Stimulated activated CD4-positive, alpha-beta T cell treated with anti-CD3 and anti-CD28 coated beads, Interleukin-15, amount 100 ng/mL, for 24 hours (primary cell): ENCODE results near the gene NRTN.

Source experiments
- DNase-seq: peaks from one replicate; pipeline ENCODE4 v3.0.0-alpha.2; 2020

Gene NRTN

GRCh38 chr19:5817218-5817617 is 12.4 kb downstream of the NRTN start:
- no peak for DNase-seq

GRCh38 chr19:5818594-5818993 is 13.7 kb downstream of the NRTN start:
- no peak for DNase-seq

GRCh38 chr19:5820785-5821184 is 15.9 kb downstream of the NRTN start:
- no peak for DNase-seq

GRCh38 chr19:5821521-5822180 is 16.8 kb downstream of the NRTN start:
- no peak for DNase-seq

GRCh38 chr19:5822181-5822844 is 17.4 kb downstream of the NRTN start:
- DNase-seq = no peak

DNA sequence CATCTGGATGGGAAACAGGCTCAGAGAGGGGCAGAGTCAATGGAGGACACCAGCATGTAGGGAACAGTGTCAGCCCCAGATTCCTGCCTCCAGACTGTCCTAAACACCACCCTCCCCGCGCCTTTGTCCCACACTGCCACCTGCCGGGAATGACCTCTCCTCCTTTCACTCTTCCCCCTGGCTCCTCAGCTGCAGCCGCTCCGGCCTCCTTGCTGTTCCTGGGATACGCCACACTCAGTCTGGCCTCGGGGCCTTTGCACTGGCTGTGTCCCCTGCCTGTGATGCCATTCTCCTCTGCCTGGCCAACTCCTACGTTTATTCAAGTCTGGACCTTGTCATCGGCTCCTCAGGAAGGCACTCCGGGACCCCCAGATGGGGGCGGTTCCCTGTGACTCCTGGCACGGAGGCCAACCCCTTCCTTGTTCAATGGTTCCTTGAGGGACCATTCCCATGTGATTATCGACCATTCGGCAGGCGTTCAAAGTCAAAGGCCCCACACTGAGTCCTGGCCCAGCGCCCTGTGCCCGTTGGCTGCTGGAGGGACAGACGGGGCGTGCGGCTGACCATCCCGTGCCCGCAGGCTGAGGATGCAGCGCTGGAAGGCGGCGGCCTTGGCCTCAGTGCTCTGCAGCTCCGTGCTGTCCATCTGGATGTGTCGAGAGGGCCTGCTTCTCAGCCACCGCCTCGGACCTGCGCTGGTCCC is 18.9 kb downstream of the NRTN start:
- DNase-seq = no peak

- no peak for DNase-seq
Observed at GRCh38 chr19:5824751-5825150, 19.9 kb downstream of the NRTN start.

GRCh38 chr19:5825178-5825577 is 20.3 kb downstream of the NRTN start:
- DNase-seq = no peak

DNA sequence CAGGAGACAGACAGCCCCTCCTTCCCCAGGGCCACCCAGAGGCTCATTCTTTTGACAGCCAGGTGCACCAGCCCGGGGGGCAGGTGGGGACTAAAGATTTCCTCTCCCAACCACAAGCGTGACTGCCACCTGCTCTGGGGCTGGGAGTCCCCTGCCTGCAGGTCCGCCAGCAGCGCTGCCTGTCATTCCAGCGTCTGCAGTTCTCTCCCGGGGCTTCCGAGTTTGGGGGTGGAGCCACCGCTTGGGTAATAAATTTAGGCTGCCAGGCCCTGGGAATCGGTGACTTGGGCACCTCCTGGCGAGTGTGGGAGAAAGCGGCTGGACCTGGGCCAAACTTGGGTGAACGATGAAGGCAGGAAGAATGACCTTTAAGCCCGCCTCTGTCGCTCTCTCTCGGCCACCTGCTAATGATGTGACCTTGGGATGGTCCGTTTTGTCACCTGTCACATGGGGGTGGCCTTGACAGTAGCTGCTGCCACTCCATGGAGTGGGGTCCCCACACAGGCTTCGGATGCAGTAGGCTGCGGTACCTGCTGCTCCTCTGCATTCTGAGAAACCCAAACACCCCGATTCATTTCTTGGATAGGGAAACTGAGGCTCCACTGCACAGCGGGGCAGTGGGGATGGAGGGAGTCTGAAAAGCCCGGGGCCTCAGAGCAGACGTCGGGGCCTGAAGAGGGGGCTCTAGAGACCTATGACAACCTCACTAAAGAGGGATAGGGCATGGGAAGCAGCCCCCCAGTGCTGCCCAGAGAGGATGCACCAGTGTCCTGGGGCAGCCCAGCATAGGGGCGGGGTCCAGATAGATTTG is 21.9 kb downstream of the NRTN start:
- peak; percentile 37 for DNase-seq

DNA sequence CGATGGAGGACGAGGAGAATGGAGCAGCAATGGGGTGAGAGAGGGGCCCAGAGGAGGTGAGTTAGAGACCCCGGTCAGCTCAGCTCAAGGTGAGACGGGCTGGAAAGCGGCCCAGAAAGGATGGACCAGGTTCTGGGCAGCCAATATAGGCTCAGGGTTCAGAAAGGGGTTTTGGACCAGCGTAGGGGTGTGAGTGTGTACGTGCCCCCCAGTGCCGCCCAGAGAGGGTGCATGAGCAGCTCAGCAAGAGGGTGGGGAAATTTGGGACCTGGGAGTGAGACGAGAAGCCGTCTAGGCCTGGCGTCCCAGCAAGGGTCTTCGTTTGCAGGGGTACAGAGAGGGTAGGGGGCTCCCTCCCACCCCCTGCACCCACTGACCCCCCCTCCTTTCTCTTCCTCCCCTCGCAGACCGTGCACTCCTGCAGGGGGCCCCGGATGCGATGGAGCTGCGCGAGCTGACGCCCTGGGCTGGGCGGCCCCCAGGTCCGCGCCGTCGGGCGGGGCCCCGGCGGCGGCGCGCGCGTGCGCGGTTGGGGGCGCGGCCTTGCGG is 22.5 kb downstream of the NRTN start:
- no peak for DNase-seq

GRCh38 chr19:5827891-5828660 is 23.2 kb downstream of the NRTN start:
- peak; percentile 96 for DNase-seq

DNA sequence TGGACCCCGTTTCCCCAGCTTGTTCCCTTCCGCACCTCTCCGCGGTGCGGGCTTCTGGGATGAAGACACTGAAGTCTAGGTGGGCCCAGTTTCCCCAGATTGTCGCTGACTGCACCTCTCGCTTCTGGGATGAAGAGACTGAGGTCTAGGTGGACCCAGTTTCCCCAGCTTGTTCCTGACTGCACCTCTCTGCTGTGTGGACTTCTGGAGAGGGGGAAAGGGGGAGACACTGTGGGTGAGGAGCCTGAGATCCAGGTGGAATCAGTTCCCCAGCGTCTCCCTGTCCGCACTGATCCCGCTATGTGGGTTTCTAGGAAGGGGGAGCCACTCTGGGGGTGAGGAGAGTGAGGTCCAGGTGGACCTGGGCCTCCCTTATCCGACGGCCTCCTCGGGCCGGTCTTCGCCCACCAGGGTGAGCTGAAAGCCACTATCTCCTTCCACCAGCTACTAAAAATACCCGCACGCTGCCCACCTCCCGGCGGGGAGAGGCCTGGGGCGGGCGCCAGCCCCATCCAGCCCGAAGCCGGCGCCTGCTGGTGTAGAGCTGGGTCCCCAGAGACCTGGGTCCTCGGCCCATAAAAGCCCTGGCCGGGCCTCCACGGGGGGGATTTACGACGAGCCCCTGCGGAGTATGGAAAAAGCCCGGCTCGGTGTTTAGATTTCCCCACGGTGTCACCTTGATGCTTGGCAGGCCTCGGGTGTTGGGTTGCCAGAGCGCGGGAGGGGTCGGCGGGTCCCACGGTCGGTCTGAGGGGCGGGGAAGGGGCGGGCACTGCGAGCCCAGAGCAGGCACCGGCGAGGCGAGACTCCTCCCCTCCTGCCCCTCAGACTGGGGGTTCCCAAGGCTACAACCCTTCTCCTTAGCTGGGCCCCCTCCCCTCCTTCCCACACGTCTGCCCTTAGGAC is 24.0 kb downstream of the NRTN start:
- DNase-seq = peak; percentile 68

DNA sequence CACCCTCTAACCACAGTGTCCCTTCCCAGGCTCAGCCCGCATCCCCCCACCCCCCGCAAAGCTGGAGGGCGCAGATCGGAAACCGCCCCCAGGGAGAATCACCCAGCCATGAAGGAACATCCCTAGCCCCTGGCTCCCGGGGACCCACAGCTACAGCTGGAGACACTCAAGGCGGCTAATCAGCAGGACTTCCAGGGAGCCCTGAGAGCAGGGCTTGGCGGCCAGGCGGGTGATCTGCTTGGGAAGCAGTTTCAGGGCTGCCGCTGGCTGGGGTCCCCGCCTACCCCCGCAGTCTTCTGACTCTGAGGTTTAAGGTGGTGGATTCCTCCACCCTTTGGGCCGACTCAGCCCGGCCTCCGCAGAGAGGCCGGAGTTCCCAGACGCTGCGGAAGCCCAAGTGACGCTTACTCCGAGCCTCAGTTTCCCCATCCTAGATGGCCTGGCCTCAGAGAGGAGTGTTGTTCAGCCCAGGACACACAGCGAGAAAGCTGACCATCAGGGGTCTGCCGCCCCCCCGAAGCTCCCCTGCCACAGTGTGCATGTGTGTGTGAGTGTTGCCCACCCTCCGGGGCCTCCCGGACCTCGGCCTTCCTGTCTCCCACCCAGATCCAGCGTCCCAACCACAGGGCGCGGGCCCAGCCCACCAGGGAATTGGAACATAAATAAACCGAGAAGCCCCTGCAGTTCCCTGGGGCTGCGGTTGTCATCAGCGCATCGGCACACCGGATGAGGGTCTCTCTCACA is 24.9 kb downstream of the NRTN start:
- no peak for DNase-seq

- DNase-seq = no peak
Observed at GRCh38 chr19:5831159-5831558, 26.3 kb downstream of the NRTN start.

- DNase-seq = no peak
Observed at GRCh38 chr19:5832061-5832460, 27.2 kb downstream of the NRTN start.

GRCh38 chr19:5832527-5833216 is 27.8 kb downstream of the NRTN start:
- DNase-seq = no peak

DNA sequence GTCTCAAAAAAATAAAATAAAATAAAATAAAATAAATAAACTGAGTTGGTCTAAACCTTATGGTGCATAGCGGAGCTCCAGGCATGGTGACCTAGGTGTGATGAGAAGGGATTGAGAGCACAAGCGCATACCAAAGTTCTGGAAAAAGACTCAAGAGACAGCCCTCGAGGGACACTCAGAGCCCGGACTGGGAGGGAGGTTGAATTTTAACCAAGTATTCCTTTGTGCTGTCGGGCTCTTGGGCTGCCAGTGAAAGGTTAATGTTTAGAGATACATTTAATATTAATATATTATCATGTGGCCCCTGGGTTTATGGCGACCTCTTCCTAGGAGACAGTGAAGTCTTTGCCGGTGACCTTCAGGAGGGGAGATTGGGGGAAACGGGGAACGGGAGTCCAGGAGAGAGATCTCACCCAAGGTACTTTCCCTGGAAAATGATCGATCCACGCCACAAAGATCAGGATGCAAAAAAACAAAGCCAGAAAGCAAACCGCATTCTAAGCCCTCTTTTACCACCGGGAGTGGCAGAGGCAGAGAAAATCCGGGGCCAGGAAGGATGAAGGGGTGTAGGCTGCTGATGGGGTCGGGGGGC is 33.0 kb downstream of the NRTN start:
- DNase-seq = no peak

DNA sequence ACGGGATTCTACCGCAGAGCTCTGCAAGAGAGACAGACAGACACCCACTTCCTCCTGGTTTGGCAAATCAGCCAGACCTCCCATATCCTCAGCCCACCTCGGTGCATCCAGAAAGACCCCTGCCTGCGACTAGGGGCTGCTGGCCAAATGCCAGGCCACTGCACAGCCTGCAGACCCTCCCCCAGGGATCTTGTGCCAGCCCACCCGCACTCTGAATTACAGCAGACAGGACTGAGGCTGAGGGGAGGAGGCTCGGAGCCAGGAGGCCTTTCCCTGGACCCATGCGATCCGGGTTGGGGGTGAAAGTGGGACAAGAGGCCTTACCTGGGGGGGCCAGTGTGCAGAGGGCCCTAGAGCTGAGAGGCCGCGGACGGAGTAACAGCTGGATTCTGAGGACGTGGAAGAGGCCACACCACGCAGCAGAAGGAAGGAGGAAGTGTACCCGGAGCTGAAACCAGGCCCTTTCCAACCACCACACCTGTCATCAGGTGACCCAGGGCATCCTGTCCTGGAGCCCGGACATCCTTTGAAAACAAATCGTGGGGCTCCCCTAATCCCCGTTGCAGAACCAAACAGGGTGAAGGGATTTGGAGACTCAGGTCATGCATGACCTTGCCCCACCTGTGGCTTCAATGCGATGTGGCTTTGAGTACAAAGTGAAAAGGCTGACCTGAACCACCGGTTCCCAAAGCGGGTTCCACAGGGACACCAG is 33.6 kb downstream of the NRTN start:
- DNase-seq = no peak
